ENCODE measurements around the gene RDH14.

The RDH14 gene

DNA sequence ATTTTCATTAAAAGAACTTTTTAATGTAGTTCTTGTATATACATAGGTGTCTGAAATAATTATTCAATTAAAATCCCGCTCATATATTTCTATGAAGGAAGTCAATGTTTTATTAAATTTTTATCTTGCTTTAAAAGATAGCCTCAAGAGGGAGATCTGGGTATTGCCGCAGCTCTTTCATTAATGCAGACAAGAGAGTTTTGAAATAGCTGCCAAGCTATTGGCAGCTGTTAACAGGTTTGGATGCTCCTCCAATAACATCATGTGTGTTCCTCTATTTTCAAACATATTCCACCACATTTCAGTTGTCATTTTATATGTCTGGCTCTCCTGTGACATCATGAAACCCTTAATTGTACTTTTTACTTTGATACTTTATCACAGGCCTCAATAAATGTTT, 41.8 kb upstream of the RDH14 start:
- Histone ChIP-seq H3K36me3 (ENCODE audit: control insufficient read depth, insufficient read depth, low read length) (no peaks in the 10 kb centered on the region), H3K4me3 (replicated peaks; ENCODE audit: low read depth, low read length) (no peak overlapping the region), H3K27me3 (replicated peaks; ENCODE audit: control insufficient read depth, insufficient read depth, low read length) (no peaks in the 10 kb centered on the region)
- TF ChIP-seq, protein P1, sequence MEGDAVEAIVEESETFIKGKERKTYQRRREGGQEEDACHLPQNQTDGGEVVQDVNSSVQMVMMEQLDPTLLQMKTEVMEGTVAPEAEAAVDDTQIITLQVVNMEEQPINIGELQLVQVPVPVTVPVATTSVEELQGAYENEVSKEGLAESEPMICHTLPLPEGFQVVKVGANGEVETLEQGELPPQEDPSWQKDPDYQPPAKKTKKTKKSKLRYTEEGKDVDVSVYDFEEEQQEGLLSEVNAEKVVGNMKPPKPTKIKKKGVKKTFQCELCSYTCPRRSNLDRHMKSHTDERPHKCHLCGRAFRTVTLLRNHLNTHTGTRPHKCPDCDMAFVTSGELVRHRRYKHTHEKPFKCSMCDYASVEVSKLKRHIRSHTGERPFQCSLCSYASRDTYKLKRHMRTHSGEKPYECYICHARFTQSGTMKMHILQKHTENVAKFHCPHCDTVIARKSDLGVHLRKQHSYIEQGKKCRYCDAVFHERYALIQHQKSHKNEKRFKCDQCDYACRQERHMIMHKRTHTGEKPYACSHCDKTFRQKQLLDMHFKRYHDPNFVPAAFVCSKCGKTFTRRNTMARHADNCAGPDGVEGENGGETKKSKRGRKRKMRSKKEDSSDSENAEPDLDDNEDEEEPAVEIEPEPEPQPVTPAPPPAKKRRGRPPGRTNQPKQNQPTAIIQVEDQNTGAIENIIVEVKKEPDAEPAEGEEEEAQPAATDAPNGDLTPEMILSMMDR (IDR thresholded peaks at IDR 0.05; ENCODE audit: insufficient read depth, low read length, poor library complexity, severe bottlenecking), result no peak
- no peak for DNase-seq (ENCODE audit: extremely low read depth, insufficient read length)

DNA sequence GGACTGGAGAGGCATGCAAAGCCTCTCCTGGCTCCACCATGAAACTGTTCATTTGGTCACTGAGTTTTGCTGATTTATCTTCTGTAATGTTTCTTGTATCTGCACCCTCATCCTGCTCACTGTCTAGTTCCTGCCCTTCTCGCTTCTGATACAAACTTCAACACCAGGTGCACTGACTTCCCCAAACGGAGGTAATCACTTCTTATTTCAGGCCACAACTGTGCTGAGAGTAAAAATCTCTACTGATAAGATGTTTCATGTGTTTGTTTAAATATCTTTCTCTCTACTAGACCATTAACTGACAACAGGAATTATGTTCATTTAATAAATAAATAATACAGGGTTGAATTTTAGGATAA, 39.8 kb upstream of the RDH14 start:
- H3K4me3 ChIP-seq (replicated peaks; ENCODE audit: low read depth, low read length), result no peak overlapping the region
- no peaks in the 10 kb centered on the region for H3K27me3 ChIP-seq (replicated peaks; ENCODE audit: control insufficient read depth, insufficient read depth, low read length)
- TF ChIP-seq, protein P1 (IDR thresholded peaks at IDR 0.05; ENCODE audit: insufficient read depth, low read length, poor library complexity, severe bottlenecking), result no peak

DNA sequence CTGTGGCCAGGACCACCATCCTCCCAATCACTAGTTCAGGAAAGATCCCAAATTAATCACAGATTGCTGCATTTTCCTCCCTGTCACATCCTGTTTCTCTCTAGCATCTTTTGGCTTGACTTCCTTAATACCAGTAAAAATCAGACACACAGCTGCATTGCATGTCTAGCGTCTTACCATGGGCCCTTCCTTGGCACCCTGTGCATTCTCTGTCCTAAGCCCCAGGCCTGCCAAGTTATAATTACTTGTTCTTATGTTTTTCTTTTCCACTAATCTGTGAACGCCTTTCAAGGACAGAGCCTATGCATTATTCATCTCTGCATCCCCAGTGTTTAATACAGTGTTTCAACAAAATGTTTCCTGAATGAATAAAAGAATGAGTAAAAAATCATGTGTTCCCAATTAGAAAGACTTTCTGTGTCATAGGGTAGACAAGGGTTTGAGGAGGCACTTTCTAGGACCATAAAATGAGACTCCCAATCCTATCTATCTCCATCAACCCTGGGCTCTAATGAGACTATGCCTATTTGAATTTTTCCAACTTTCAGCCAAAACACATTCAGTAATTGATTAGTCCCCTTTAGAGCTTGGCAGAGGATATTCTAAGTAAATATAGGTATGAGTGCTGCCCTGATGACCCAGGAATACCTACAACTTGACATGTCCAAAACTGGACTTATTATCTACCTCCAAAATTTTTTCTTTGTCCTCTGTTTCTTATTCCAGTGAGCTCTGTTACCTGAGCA, 39.2 kb upstream of the RDH14 start:
- TF ChIP-seq, protein P1 (IDR thresholded peaks at IDR 0.05; ENCODE audit: insufficient read depth, low read length, poor library complexity, severe bottlenecking), result no peak
- no peaks in the 10 kb centered on the region for H3K36me3 ChIP-seq (ENCODE audit: control insufficient read depth, insufficient read depth, low read length)
- no peak for DNase-seq (ENCODE audit: extremely low read depth, insufficient read length)
- H3K27me3 ChIP-seq (replicated peaks; ENCODE audit: control insufficient read depth, insufficient read depth, low read length), result no peaks in the 10 kb centered on the region
- H3K4me3 ChIP-seq (replicated peaks; ENCODE audit: low read depth, low read length), result no peak overlapping the region

More for the DNA sequence above, 39.8 kb upstream of the RDH14 start:
- DNase-seq (ENCODE audit: extremely low read depth, insufficient read length), result no peak
- H3K36me3 ChIP-seq (ENCODE audit: control insufficient read depth, insufficient read depth, low read length), result no peaks in the 10 kb centered on the region

DNA sequence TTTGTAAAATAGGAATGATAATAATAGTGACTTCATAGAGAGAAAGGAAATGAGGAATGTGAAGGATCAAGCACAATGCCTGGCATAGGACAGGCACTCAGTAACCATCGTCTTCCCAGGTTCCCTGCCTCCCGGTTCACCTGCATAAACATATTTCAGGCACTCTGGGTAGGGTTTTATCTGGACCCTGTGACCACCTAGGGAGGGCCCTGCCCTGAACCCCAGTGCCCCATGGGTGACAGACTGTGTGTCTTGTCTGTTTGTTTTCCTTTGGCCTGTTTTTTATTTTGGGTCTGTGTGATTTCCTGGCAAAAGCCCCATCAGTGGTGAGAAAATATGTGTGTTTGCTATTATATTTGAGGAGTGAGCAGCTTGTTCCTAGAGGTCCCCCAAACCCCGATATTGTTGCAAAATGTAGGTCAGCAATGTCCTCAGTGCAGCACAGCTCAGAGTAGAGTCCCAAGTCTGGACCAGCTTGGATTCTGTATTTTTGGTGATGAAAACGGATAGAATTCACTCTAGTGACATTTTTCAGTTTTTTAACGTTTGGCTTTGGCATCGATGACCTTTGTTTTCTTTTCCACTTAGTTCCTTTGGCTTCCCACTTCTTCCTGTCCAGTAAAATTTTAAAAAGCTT, 38.5 kb upstream of the RDH14 start:
- H3K4me3 ChIP-seq (replicated peaks; ENCODE audit: low read depth, low read length), result no peak overlapping the region
- no peaks in the 10 kb centered on the region for H3K36me3 ChIP-seq (ENCODE audit: control insufficient read depth, insufficient read depth, low read length)
- H3K27me3 ChIP-seq (replicated peaks; ENCODE audit: control insufficient read depth, insufficient read depth, low read length), result no peaks in the 10 kb centered on the region
- DNase-seq (ENCODE audit: extremely low read depth, insufficient read length), result no peak
- TF ChIP-seq, protein P1 (IDR thresholded peaks at IDR 0.05; ENCODE audit: insufficient read depth, low read length, poor library complexity, severe bottlenecking), result no peak

DNA sequence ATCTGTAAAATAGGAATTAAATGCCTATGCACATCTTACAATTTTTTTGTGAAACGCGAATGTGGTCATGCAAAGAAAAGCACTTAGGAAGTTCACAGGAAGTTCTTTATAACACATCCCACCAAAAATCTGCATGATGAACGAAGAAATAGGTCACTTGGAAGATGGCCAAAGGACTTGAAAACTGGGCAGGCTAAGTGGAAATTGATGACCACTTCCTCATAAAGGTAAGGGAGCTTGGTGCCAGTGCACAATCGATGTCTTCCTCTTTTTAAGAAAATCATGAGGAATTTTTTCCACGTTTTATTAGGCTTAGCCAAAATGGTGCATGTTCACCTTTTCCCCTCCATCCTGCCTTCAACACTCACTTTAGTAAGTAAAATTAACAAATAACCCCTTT, 37.2 kb upstream of the RDH14 start:
- no peak for DNase-seq (ENCODE audit: extremely low read depth, insufficient read length)
- TF ChIP-seq, protein P1 (IDR thresholded peaks at IDR 0.05; ENCODE audit: insufficient read depth, low read length, poor library complexity, severe bottlenecking), result no peak
- Histone ChIP-seq H3K36me3 (ENCODE audit: control insufficient read depth, insufficient read depth, low read length) (no peaks in the 10 kb centered on the region), H3K4me3 (replicated peaks; ENCODE audit: low read depth, low read length) (no peak overlapping the region), H3K27me3 (replicated peaks; ENCODE audit: control insufficient read depth, insufficient read depth, low read length) (no peaks in the 10 kb centered on the region)

Measured in GM06990 (cell line).